ENCODE data around the gene ZCCHC12. TPM values are rescaled to one million over a fixed set of nuclear protein-coding genes. Genes with fewer than 3 reads are reported as not detected.

ZCCHC12 gene
- polyA plus RNA-seq, 1 of the 3 experiments (the other 2 are of a cell fraction), result 0.26 TPM

DNA sequence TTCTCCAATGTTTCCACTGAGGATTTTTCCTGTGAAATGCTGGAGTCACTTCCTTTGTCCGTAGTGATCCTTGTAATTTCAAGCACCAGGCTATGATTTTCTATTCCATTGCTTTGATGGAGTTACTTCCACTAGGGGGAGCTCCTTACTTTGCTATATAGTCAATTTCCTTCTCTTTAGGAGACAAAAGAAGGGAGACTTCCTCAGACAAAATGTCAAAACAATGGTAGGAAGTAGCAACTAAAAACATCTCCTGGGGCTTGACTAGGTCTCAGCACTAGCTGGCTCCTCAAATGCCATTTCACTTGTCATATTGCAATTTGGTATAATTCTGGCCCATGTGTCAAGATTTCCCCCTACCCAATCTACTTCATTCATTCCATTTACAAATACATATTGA, 24.1 kb downstream of the ZCCHC12 start:
- Histone ChIP-seq H3K9me3 (no peaks in the 10 kb centered on the region), H4K20me1 (ENCODE audit: insufficient read depth) (no peaks in the 10 kb centered on the region), H3K4me2 (no peak overlapping the region), H3K9me2 (no peaks in the 10 kb centered on the region), H3F3A (replicated peaks; ENCODE audit: insufficient read depth) (peaks cover 4% of the 10 kb centered on the region), H3K36me3 (replicated peaks in 1 of 2; ENCODE audit: control insufficient read depth in 1 of 2, insufficient read depth in 2 of 2, low read length in 1 of 2) (no peaks in the 10 kb centered on the region), H3K4me3 (ENCODE audit: low read depth in 2 of 2, low read length in 1 of 2) (no peak overlapping the region; a peak in 1 of 4 replicates), H3K4me1 (ENCODE audit: control insufficient read depth in 1 of 2, insufficient read depth in 2 of 2, low read depth in 1 of 2, low read length in 1 of 2) (no peaks in the 10 kb centered on the region), H3K27ac (ENCODE audit: low read depth in 2 of 2, low read length in 1 of 2) (no peak overlapping the region), H3K9ac (no peak overlapping the region), H2AFZ (ENCODE audit: low read depth) (no peak overlapping the region), H3K79me2 (ENCODE audit: insufficient read depth) (no peaks in the 10 kb centered on the region), H3K27me3 (ENCODE audit: insufficient read depth) (no peaks in the 10 kb centered on the region; the same call in 1 of the 2 replicates)
- ChIA-PET POLR2A (no interaction called here), CTCF (interaction anchor here (0.6 to 1.8 kb wide), 20 partner anchors 9 to 390 kb away, joined by 3 to 11 read pairs (median 3); no protein-coding TSS in a partner anchor)
- TF ChIP-seq, protein P1, sequence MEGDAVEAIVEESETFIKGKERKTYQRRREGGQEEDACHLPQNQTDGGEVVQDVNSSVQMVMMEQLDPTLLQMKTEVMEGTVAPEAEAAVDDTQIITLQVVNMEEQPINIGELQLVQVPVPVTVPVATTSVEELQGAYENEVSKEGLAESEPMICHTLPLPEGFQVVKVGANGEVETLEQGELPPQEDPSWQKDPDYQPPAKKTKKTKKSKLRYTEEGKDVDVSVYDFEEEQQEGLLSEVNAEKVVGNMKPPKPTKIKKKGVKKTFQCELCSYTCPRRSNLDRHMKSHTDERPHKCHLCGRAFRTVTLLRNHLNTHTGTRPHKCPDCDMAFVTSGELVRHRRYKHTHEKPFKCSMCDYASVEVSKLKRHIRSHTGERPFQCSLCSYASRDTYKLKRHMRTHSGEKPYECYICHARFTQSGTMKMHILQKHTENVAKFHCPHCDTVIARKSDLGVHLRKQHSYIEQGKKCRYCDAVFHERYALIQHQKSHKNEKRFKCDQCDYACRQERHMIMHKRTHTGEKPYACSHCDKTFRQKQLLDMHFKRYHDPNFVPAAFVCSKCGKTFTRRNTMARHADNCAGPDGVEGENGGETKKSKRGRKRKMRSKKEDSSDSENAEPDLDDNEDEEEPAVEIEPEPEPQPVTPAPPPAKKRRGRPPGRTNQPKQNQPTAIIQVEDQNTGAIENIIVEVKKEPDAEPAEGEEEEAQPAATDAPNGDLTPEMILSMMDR (IDR thresholded peaks at IDR 0.05), result peak; percentile 83
- peak; percentile 43 for TF ChIP-seq SMC3 (IDR thresholded peaks at IDR 0.05; ENCODE audit: low read depth, low read length)
- TF ChIP-seq, protein P2, sequence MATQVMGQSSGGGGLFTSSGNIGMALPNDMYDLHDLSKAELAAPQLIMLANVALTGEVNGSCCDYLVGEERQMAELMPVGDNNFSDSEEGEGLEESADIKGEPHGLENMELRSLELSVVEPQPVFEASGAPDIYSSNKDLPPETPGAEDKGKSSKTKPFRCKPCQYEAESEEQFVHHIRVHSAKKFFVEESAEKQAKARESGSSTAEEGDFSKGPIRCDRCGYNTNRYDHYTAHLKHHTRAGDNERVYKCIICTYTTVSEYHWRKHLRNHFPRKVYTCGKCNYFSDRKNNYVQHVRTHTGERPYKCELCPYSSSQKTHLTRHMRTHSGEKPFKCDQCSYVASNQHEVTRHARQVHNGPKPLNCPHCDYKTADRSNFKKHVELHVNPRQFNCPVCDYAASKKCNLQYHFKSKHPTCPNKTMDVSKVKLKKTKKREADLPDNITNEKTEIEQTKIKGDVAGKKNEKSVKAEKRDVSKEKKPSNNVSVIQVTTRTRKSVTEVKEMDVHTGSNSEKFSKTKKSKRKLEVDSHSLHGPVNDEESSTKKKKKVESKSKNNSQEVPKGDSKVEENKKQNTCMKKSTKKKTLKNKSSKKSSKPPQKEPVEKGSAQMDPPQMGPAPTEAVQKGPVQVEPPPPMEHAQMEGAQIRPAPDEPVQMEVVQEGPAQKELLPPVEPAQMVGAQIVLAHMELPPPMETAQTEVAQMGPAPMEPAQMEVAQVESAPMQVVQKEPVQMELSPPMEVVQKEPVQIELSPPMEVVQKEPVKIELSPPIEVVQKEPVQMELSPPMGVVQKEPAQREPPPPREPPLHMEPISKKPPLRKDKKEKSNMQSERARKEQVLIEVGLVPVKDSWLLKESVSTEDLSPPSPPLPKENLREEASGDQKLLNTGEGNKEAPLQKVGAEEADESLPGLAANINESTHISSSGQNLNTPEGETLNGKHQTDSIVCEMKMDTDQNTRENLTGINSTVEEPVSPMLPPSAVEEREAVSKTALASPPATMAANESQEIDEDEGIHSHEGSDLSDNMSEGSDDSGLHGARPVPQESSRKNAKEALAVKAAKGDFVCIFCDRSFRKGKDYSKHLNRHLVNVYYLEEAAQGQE (IDR thresholded peaks at IDR 0.05; ENCODE audit: low read depth, low read length), result no peak
- no peak for TF ChIP-seq FOSL2 (IDR thresholded peaks at IDR 0.05; ENCODE audit: borderline replicate concordance, low read depth)
- peak; percentile 76 for TF ChIP-seq RAD21 (IDR thresholded peaks at IDR 0.05; ENCODE audit: low read length)
- WGBS (ENCODE audit: low lambda C conversion rate), result 28% methylated on average over 1 of the region's 1 CpG
- DNase-seq, result peak; percentile 61

DNA sequence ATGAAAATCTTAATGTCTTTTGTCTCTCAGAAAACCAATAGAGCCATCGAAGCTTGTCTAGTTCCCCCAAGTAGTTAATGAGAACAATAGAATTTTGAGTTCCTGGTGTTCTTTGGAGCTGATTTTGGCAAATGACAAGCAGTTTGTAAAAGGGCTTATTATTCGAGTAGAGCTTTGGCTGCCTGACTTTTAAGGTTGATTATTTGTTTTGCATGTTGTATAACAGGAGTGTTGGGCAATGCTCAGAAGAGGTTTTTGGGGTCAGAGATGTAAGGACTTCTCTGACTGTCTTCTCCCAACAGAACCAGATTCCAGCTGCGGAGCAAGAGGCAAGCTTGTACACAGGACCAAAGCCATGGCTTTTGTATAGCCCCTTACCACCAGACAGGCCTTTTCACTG, 30.0 kb downstream of the ZCCHC12 start:
- Histone ChIP-seq H3K9me2 (no peaks in the 10 kb centered on the region), H3K4me1 (ENCODE audit: control insufficient read depth in 1 of 2, insufficient read depth in 2 of 2, low read depth in 1 of 2, low read length in 1 of 2) (no peaks in the 10 kb centered on the region), H3K9me3 (no peaks in the 10 kb centered on the region), H3K27ac (ENCODE audit: low read depth in 2 of 2, low read length in 1 of 2) (no peak overlapping the region), H3K79me2 (ENCODE audit: insufficient read depth) (no peaks in the 10 kb centered on the region), H3K36me3 (replicated peaks in 1 of 2; ENCODE audit: control insufficient read depth in 1 of 2, insufficient read depth in 2 of 2, low read length in 1 of 2) (no peaks in the 10 kb centered on the region), H3K9ac (no peak overlapping the region), H4K20me1 (ENCODE audit: insufficient read depth) (no peaks in the 10 kb centered on the region), H2AFZ (ENCODE audit: low read depth) (no peak overlapping the region), H3K27me3 (ENCODE audit: insufficient read depth) (no peaks in the 10 kb centered on the region; the same call in 1 of the 2 replicates), H3K4me2 (no peak overlapping the region), H3F3A (replicated peaks; ENCODE audit: insufficient read depth) (no peaks in the 10 kb centered on the region), H3K4me3 (ENCODE audit: low read depth in 2 of 2, low read length in 1 of 2) (no peak overlapping the region)
- DNase-seq, result no peak
- CTCF ChIA-PET, result interaction anchor here (1.1 kb wide), 1 partner anchor 12 kb away, joined by 5 read pairs; no protein-coding TSS in a partner anchor
- 19% methylated on average over 3 of the region's 3 CpGs for WGBS (ENCODE audit: low lambda C conversion rate)
- POLR2A ChIA-PET, result no interaction called here
- TF ChIP-seq EZH2phosphoT487 (IDR thresholded peaks at IDR 0.05; ENCODE audit: borderline replicate concordance, low read depth) (no peak), TAF1 (IDR thresholded peaks at IDR 0.05; ENCODE audit: borderline replicate concordance, low read depth, low read length) (no peak), EP300 (IDR thresholded peaks at IDR 0.05; ENCODE audit: borderline replicate concordance in 1 of 2, low read depth in 1 of 2, low read length in 1 of 2) (no peak), RAD21 (IDR thresholded peaks at IDR 0.05; ENCODE audit: low read length) (no peak), TCF12 (IDR thresholded peaks at IDR 0.05) (no peak), MEF2A (IDR thresholded peaks at IDR 0.05; ENCODE audit: borderline replicate concordance, low read depth) (no peak), TEAD4 (IDR thresholded peaks at IDR 0.05; ENCODE audit: borderline replicate concordance, insufficient read depth) (no peak), SMC3 (IDR thresholded peaks at IDR 0.05; ENCODE audit: low read depth, low read length) (no peak), SIN3A (IDR thresholded peaks at IDR 0.05; ENCODE audit: borderline replicate concordance, low read depth, low read length) (no peak), ELF1 (IDR thresholded peaks at IDR 0.05) (no peak), FOXJ3 (CRISPR knock-in tag; IDR thresholded peaks at IDR 0.05) (no peak)
- TF ChIP-seq, protein P3, sequence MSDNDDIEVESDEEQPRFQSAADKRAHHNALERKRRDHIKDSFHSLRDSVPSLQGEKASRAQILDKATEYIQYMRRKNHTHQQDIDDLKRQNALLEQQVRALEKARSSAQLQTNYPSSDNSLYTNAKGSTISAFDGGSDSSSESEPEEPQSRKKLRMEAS (IDR thresholded peaks at IDR 0.05; ENCODE audit: low read depth), result no peak
- TF ChIP-seq, protein P1 (IDR thresholded peaks at IDR 0.05), result no peak
- TF ChIP-seq, protein P4, sequence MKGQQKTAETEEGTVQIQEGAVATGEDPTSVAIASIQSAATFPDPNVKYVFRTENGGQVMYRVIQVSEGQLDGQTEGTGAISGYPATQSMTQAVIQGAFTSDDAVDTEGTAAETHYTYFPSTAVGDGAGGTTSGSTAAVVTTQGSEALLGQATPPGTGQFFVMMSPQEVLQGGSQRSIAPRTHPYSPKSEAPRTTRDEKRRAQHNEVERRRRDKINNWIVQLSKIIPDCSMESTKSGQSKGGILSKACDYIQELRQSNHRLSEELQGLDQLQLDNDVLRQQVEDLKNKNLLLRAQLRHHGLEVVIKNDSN (IDR thresholded peaks at IDR 0.05; ENCODE audit: borderline replicate concordance, low read depth), result no peak

Data from SK-N-SH (cell line).